GM12878 (cell line): ENCODE measurements around the gene SCGB2B2. TPM values are rescaled to one million over a fixed set of nuclear protein-coding genes. Genes with fewer than 3 reads are reported as not detected.

ENCODE experiments used
- E2F8 ChIP-seq: fragments of 450-650 bp; IDR thresholded peaks from 2 replicates; pipeline ENCODE4 v1.6.1; 2018; ENCODE audit warnings: mild to moderate bottlenecking, low read depth, moderate library complexity; ENCODE audit not compliant: partially characterized antibody
- EGR1 ChIP-seq, 2 experiments: IDR thresholded peaks; 1 replicate in 1 of 2; 2 replicates in 1 of 2; pipeline ENCODE4 v1.6.1; 2011 to 2012; ENCODE audit warnings: low read depth in 2 of 2, low read length in 2 of 2, borderline replicate concordance in 1 of 2, mild to moderate bottlenecking in 1 of 2, moderate library complexity in 1 of 2
- FOXK2 ChIP-seq: fragments of 450-650 bp; IDR thresholded peaks from 2 replicates; pipeline ENCODE4 v1.6.1; 2017; ENCODE audit warnings: mild to moderate bottlenecking, moderate library complexity
- PML ChIP-seq: IDR thresholded peaks from 2 replicates; pipeline ENCODE4 v1.6.1; 2012; ENCODE audit warnings: low read length, inconsistent platforms
- POLR2AphosphoS2 ChIP-seq: IDR thresholded peaks from 2 replicates; pipeline ENCODE4 v1.6.1; 2011; ENCODE audit warnings: low read depth, mild to moderate bottlenecking, low read length, improper control_type of control experiment, moderate library complexity
- PRDM15 ChIP-seq: fragments of 450-650 bp; formaldehyde crosslinking; IDR thresholded peaks from 2 replicates; pipeline ENCODE4 v1.4.0; 2020; ENCODE audit warnings: mild to moderate bottlenecking, moderate library complexity
- RAD51 ChIP-seq: fragments of 450-650 bp; IDR thresholded peaks from 2 replicates; pipeline ENCODE4 v1.6.1; 2016; ENCODE audit warnings: moderate library complexity, mild to moderate bottlenecking, inconsistent platforms
- RELB ChIP-seq: fragments of 450-650 bp; IDR thresholded peaks from 2 replicates; pipeline ENCODE4 v1.6.1; 2017; ENCODE audit warnings: low read depth, mild to moderate bottlenecking, moderate library complexity
- RUNX3 ChIP-seq: IDR thresholded peaks from 2 replicates; pipeline ENCODE4 v1.6.1; 2012; ENCODE audit warnings: low read length, inconsistent platforms
- SP1 ChIP-seq: IDR thresholded peaks from one replicate; pipeline ENCODE4 v1.6.1; 2011; ENCODE audit warnings: low read depth, low read length
- USF1 ChIP-seq: IDR thresholded peaks from 2 replicates; pipeline ENCODE4 v1.6.1; 2011; ENCODE audit warnings: borderline replicate concordance, low read depth, mild to moderate bottlenecking, moderate library complexity, mixed read lengths, low read length; ENCODE audit not compliant: insufficient read depth; ENCODE audit errors: extremely low read length
- ZBTB4 ChIP-seq: fragments of 450-650 bp; formaldehyde crosslinking; IDR thresholded peaks from 2 replicates; pipeline ENCODE4 v1.4.0; 2022; ENCODE audit warnings: mild to moderate bottlenecking, moderate library complexity
- ZNF217 ChIP-seq: fragments of 450-650 bp; IDR thresholded peaks from 2 replicates; pipeline ENCODE4 v1.6.1; 2017; ENCODE audit warnings: antibody characterized with exemption, mild to moderate bottlenecking
- polyA plus RNA-seq, 11 experiments: library from polyadenylated mRNA; depleted of rRNA in 4 of 11; unstranded in 6 of 11; stranded (reverse) in 5 of 11; fragments of >200 nt; fragmentation: Nextera tagmentation in 4 of 11; fragmentation: Illumina TruSeq in 1 of 11; extraction: Ambion mirVana in 4 of 11; extraction: Trizol in 1 of 11; gene quantifications; 1 replicate in 1 of 11; 2 replicates in 10 of 11; pipeline versions ENCODE4 v1.2.1 to v1.2.3, GENCODE V29; 2011 to 2016; ENCODE audit warnings: inconsistent platforms in 2 of 11, missing spikeins in 2 of 11, low read depth in 1 of 11
- total RNA-seq, 4 experiments: library from RNA; depleted of rRNA in 3 of 4; stranded (reverse); fragments of >200 nt in 3 of 4; fragmentation: Illumina TruSeq in 1 of 4; extraction: Trizol in 1 of 4; gene quantifications; 2 replicates each; pipeline versions ENCODE4 v1.2.1 to v1.2.3, GENCODE V29; 2013 to 2021

SCGB2B2 gene
- total and polyA plus RNA-seq, 10 of the 15 experiments (the other 5 are each of a cell fraction or from before 2014, with no cell fraction given), result 0.06 to 0.35 (median 0.21) TPM; not detected in 6

DNA sequence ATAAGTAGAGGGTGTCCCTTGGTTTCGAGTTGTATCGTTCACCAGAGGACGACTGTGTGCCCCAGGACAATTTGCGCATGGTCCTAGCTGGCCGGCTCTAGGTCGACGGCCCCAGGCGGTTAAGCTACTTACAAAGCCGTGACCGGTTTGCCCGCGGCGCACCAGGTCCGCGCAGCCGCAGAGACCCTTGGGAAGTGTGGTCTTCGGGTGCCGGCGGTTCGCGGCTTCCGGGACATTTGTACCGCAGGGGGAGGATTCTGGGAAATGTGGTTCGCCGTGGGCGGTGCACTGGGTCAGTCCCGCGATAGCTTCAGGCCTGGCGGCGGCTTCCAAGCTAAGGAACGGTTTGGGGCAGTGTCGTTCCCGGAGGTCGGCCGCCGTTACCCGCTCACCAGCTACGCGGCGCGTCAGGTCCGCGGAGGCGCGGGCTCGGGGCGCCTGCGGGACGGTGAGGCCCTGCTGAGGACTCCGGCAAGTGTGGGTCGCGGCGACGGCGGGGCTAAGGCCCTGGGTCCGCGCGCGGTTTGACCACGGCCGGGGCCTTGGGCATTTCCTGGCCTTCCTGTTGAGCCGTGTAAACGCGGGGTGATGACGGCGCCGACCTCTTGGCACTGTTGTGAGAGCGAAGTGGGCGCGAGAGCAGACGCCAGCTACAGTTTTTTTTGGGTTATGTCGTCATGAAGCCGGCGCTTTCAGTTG, 576 bp upstream of the SCGB2B2 start, which contains the start of gene ZNF302 (continued):
- TF ChIP-seq FOXK2 (no peak), ZNF217 (no peak), PML (peak; percentile 74; the same call in 1 of the 2 replicates), E2F8 (no peak), RAD51 (no peak), EGR1 (IDR thresholded peaks at IDR 0.05; ENCODE audit: borderline replicate concordance in 1 of 2, low read depth in 2 of 2, low read length in 2 of 2) (peak in 1 of 2 experiments; percentile 85; a peak in 2 of 3 replicates), ZBTB4 (CRISPR knock-in tag) (no peak; the same call in 1 of the 2 replicates), POLR2AphosphoS2 (peak; percentile 72; the same call in 1 of the 2 replicates), RELB (peak; percentile 47; the same call in 1 of the 2 replicates), PRDM15 (CRISPR knock-in tag) (no peak), USF1 (no peak), SP1 (no peak), RUNX3 (peak; percentile 93)
